Gastroesophageal sphincter (tissue), 3 donors: Measurements from ENCODE around the gene SFI1.
"Not testable (repeated sequence)": the region's sequence is repeated elsewhere in the genome, so short reads cannot be mapped to it uniquely, and the experiment has no call there.

ENCODE experiments used
- CTCF ChIP-seq, 4 experiments: fragments of 200-600 bp in 2 of 4; fragments of 450-650 bp in 2 of 4; sonication (generic) in 1 of 4; IDR thresholded peaks; one replicate each; pipeline ENCODE4 v1.5.1; 2017 to 2019; ENCODE audit warnings: antibody characterized with exemption in 4 of 4, mild to moderate bottlenecking in 2 of 4, moderate library complexity in 2 of 4
- EP300 ChIP-seq: sonication (generic); formaldehyde crosslinking; IDR thresholded peaks from one replicate; pipeline ENCODE4 v1.6.1; 2017; ENCODE audit warnings: antibody characterized with exemption, mild to moderate bottlenecking
- POLR2A ChIP-seq, 2 donors: fragments of 450-650 bp; IDR thresholded peaks; one replicate each; pipeline ENCODE4 v1.6.1; 2017; ENCODE audit warnings: antibody characterized with exemption in 2 of 2, mild to moderate bottlenecking in 2 of 2, moderate library complexity in 1 of 2
- POLR2AphosphoS5 ChIP-seq: sonication (generic); formaldehyde crosslinking; IDR thresholded peaks from one replicate; pipeline ENCODE4 v1.6.1; 2017; ENCODE audit warnings: antibody characterized with exemption

DNA sequence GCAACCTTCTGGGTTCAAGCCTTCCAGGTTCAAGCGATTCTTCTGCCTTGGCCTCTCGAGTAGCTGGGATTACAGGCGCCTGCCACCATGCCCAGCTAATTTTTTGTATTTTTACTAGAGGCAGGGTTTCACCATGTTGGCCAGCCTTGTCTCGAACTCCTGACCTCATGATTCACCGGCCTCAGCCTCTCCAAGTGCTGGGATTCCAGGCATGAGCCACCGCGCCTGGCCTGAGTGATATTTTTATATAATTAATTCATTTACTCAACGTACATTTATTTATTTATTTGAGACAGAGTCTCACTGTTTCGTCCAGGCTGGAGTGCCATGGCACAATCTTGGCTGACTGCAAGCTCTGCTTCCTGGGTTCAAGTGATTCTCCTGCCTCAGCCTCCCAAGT is 62.2 kb downstream of the SFI1 start:
- TF ChIP-seq POLR2AphosphoS5; CTCF (IDR thresholded peaks at IDR 0.05); POLR2A (IDR thresholded peaks at IDR 0.05); EP300: not testable (repeated sequence)
